RWPE1 (cell line): ENCODE data around the gene MRPS25.
A peak's percentile ranks its signal among the peaks of the same experiment; 100 is the strongest.
"Not testable (repeated sequence)": the region's sequence is repeated elsewhere in the genome, so short reads cannot be mapped to it uniquely, and the experiment has no call there.

Experiments used
- CTCF ChIA-PET: fragments of 350-600 bp; sonication (Branson Sonifier 250); formaldehyde crosslinking; extraction: SDS; loops from one replicate; lab custom pipeline; 2021; lab: Yijun Ruan, JAX
- POLR2A ChIA-PET: fragments of 400-600 bp; formaldehyde crosslinking; extraction: SDS; loops from one replicate; lab custom pipeline; 2020; ENCODE audit warnings: antibody characterized with exemption; ENCODE audit not compliant: low non-redundant PET; lab: Yijun Ruan, JAX
- DNase-seq: peaks from one replicate; pipeline ENCODE4 v3.0.0; 2012; ENCODE audit warnings: low spot score
- H3K27ac ChIP-seq: fragments of 450-650 bp; 2 replicates; pipeline ENCODE4 v1.5.1; 2017
- CTCF ChIP-seq: fragments of 450-650 bp; conservative IDR thresholded peaks from 2 replicates; pipeline ENCODE4 v1.5.1; 2017; ENCODE audit warnings: low read depth, mild to moderate bottlenecking

Gene MRPS25

GRCh38 chr3:15014606-15015328 lies 50.3 kb downstream of the MRPS25 start:
- DNase-seq = no peak
- no peak overlapping the region for H3K27ac ChIP-seq
- CTCF ChIA-PET = no interaction called here
- POLR2A ChIA-PET = no interaction called here
- TF ChIP-seq CTCF = no peak

GRCh38 chr3:15011174-15011573 lies 53.9 kb downstream of the MRPS25 start:
- TF ChIP-seq CTCF = no peak
- peak overlapping the region; percentile 61 for H3K27ac ChIP-seq
- DNase-seq = no peak
- POLR2A ChIA-PET = interaction anchor here (0.6 to 1.0 kb wide), 2 partner anchors 64 to 216 kb away, joined by 3 to 4 read pairs; partner anchors contain the start of gene NR2C2
- CTCF ChIA-PET = no interaction called here

GRCh38 chr3:15010664-15011063 lies 54.5 kb downstream of the MRPS25 start:
- POLR2A ChIA-PET = interaction anchor here (0.6 to 1.0 kb wide), 3 partner anchors 47 to 216 kb away, joined by 3 to 4 read pairs (median 3); partner anchors contain the start of gene NR2C2
- peak; percentile 8 for DNase-seq
- no peak for TF ChIP-seq CTCF
- H3K27ac ChIP-seq = peak overlapping the region; percentile 61
- CTCF ChIA-PET = interaction anchor here (0.8 kb wide), 1 partner anchor 85 kb away, joined by 3 read pairs; no protein-coding TSS in a partner anchor

GRCh38 chr3:15009167-15009566 lies 55.9 kb downstream of the MRPS25 start:
- no peak for DNase-seq
- TF ChIP-seq CTCF = no peak
- POLR2A ChIA-PET = no interaction called here
- CTCF ChIA-PET = no interaction called here
- H3K27ac ChIP-seq = no peak overlapping the region

GRCh38 chr3:15007681-15008141 lies 57.4 kb downstream of the MRPS25 start:
- ChIA-PET CTCF (no interaction called here), POLR2A (no interaction called here)
- TF ChIP-seq CTCF = no peak
- H3K27ac ChIP-seq = no peak overlapping the region
- DNase-seq = no peak

- CTCF ChIA-PET, DNase-seq, POLR2A ChIA-PET, H3K27ac ChIP-seq: not testable (repeated sequence)
Observed at GRCh38 chr3:14999182-14999581, 65.9 kb downstream of the MRPS25 start.
